ENCODE results near the gene FOSL2.

Gene FOSL2

DNA sequence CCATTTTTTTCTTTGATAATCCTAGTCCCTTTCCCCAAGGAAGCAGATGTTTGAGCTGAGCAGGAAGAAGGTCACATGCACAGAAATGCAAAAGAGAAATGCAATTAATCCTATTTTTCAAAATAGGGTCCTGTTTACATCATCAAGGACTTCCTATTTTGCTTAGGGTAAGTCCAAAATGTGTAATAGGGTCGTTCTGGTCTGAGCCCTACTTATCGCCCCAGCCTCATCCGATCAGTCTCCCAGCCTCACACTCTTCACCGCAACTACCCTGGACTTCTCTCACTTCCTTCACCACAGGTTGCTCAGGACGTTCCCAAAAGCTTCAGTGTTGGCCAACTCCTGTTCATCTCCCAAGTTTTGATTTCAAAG is 32.8 kb downstream of the FOSL2 start:
- ATAC-seq (ENCODE audit: insufficient read depth, low read depth) (no peak), DNase-seq (no peak)
- H3K4me2 ChIP-seq (ENCODE audit: insufficient read depth, low read length): no peak overlapping the region
- H3K9ac ChIP-seq (ENCODE audit: low read depth, low read length): no peak overlapping the region
- no peaks in the 10 kb centered on the region for H3K79me2 ChIP-seq (ENCODE audit: insufficient read depth, low read length)
- H4K20me1 ChIP-seq (ENCODE audit: insufficient read depth, low read length): no peaks in the 10 kb centered on the region
- peaks cover 32% of the 10 kb centered on the region for H3K4me1 ChIP-seq (ENCODE audit: insufficient read depth, low read length)
- H3K27me3 ChIP-seq (ENCODE audit: insufficient read depth, low read length, poor library complexity): no peaks in the 10 kb centered on the region
- no peak for TF ChIP-seq EZH2 (IDR thresholded peaks at IDR 0.05; ENCODE audit: borderline replicate concordance, low read depth, low read length, severe bottlenecking)
- TF ChIP-seq, protein P1, sequence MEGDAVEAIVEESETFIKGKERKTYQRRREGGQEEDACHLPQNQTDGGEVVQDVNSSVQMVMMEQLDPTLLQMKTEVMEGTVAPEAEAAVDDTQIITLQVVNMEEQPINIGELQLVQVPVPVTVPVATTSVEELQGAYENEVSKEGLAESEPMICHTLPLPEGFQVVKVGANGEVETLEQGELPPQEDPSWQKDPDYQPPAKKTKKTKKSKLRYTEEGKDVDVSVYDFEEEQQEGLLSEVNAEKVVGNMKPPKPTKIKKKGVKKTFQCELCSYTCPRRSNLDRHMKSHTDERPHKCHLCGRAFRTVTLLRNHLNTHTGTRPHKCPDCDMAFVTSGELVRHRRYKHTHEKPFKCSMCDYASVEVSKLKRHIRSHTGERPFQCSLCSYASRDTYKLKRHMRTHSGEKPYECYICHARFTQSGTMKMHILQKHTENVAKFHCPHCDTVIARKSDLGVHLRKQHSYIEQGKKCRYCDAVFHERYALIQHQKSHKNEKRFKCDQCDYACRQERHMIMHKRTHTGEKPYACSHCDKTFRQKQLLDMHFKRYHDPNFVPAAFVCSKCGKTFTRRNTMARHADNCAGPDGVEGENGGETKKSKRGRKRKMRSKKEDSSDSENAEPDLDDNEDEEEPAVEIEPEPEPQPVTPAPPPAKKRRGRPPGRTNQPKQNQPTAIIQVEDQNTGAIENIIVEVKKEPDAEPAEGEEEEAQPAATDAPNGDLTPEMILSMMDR (IDR thresholded peaks at IDR 0.05; ENCODE audit: borderline replicate concordance, extremely low read depth, low read length, poor library complexity, severe bottlenecking): no peak
- H2AFZ ChIP-seq (ENCODE audit: low read depth, low read length): no peak overlapping the region
- H3K27ac ChIP-seq (ENCODE audit: low read length): no peak overlapping the region
- no peaks in the 10 kb centered on the region for H3K9me3 ChIP-seq (ENCODE audit: insufficient read depth, low read length, severe bottlenecking)
- H3K4me3 ChIP-seq (ENCODE audit: low read depth in 1 of 2, low read length in 2 of 2): no peak overlapping the region
- H3K36me3 ChIP-seq (ENCODE audit: insufficient read depth, low read length): no peaks in the 10 kb centered on the region

DNA sequence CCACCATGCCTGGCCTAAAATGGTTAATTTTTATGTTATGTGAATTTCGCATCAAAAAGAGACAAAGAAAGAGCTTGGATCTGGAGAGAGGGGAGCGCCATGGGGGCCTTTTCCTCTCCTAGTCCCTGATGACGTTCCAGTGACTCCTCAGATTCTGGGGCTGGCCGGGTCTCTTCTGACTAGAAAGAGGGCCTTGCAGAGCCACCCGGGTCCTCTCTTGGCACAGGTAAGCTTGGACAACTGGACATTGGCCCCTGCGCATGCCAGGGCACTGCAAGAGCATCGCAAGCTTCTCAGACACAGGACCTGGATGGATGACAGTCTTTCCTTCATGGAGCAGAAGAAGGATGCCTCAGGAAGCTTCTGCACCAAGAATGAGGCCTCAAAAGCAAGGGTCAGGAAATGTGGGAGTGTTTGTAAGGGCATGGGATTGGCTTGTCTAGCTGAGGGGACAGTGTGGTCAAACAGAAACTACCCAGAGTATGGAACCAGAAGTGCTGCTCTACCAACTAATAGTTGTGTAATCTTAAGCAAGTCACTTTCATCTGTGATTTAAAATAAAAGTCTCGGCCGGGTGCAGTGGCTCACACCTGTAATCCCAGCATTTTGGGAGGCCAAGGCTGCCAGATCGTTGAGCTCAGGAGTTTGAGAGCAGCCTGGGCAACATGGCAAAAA is 35.2 kb downstream of the FOSL2 start:
- TF ChIP-seq EZH2 (IDR thresholded peaks at IDR 0.05; ENCODE audit: borderline replicate concordance, low read depth, low read length, severe bottlenecking): no peak
- H3K9me3 ChIP-seq (ENCODE audit: insufficient read depth, low read length, severe bottlenecking): no peaks in the 10 kb centered on the region
- no peak overlapping the region for H3K27ac ChIP-seq (ENCODE audit: low read length)
- no peak overlapping the region for H2AFZ ChIP-seq (ENCODE audit: low read depth, low read length)
- H3K4me1 ChIP-seq (ENCODE audit: insufficient read depth, low read length): peaks cover 29% of the 10 kb centered on the region
- H3K36me3 ChIP-seq (ENCODE audit: insufficient read depth, low read length): no peaks in the 10 kb centered on the region
- ATAC-seq (ENCODE audit: insufficient read depth, low read depth) (no peak), DNase-seq (no peak)
- H3K4me3 ChIP-seq (ENCODE audit: low read depth in 1 of 2, low read length in 2 of 2): no peak overlapping the region
- H3K27me3 ChIP-seq (ENCODE audit: insufficient read depth, low read length, poor library complexity): no peaks in the 10 kb centered on the region
- no peaks in the 10 kb centered on the region for H4K20me1 ChIP-seq (ENCODE audit: insufficient read depth, low read length)
- no peaks in the 10 kb centered on the region for H3K79me2 ChIP-seq (ENCODE audit: insufficient read depth, low read length)
- no peak overlapping the region for H3K9ac ChIP-seq (ENCODE audit: low read depth, low read length)
- H3K4me2 ChIP-seq (ENCODE audit: insufficient read depth, low read length): no peak overlapping the region

DNA sequence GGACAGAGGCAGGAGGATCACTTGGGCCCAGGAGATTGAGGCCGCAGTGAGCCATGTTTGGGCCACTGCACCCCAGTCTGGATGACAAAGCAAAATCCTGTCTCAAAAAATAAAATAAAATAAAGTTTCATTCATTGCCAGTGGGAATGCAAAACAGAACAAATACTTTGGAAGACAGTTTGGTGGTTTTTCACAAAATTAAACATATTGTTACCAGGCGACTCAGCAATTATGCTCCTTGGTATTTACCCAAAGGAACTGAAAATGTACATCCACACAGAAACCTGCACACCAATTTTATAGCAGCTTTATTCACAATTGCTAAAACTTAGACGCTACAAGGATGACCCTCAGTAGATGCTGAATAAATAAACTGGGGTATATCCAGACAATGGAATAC is 35.8 kb downstream of the FOSL2 start:
- Histone ChIP-seq H3K27ac (ENCODE audit: low read length) (no peak overlapping the region), H3K27me3 (ENCODE audit: insufficient read depth, low read length, poor library complexity) (no peaks in the 10 kb centered on the region), H3K4me2 (ENCODE audit: insufficient read depth, low read length) (no peak overlapping the region), H3K9ac (ENCODE audit: low read depth, low read length) (no peak overlapping the region), H3K9me3 (ENCODE audit: insufficient read depth, low read length, severe bottlenecking) (no peaks in the 10 kb centered on the region), H2AFZ (ENCODE audit: low read depth, low read length) (no peak overlapping the region), H3K36me3 (ENCODE audit: insufficient read depth, low read length) (no peaks in the 10 kb centered on the region), H3K4me1 (ENCODE audit: insufficient read depth, low read length) (peaks cover 23% of the 10 kb centered on the region), H4K20me1 (ENCODE audit: insufficient read depth, low read length) (no peaks in the 10 kb centered on the region), H3K4me3 (ENCODE audit: low read depth in 1 of 2, low read length in 2 of 2) (no peak overlapping the region), H3K79me2 (ENCODE audit: insufficient read depth, low read length) (no peaks in the 10 kb centered on the region)
- DNase-seq: no peak
- TF ChIP-seq EZH2 (IDR thresholded peaks at IDR 0.05; ENCODE audit: borderline replicate concordance, low read depth, low read length, severe bottlenecking): no peak
- TF ChIP-seq, protein P1 (IDR thresholded peaks at IDR 0.05; ENCODE audit: borderline replicate concordance, extremely low read depth, low read length, poor library complexity, severe bottlenecking): no peak
- ATAC-seq (ENCODE audit: insufficient read depth, low read depth): no peak

DNA sequence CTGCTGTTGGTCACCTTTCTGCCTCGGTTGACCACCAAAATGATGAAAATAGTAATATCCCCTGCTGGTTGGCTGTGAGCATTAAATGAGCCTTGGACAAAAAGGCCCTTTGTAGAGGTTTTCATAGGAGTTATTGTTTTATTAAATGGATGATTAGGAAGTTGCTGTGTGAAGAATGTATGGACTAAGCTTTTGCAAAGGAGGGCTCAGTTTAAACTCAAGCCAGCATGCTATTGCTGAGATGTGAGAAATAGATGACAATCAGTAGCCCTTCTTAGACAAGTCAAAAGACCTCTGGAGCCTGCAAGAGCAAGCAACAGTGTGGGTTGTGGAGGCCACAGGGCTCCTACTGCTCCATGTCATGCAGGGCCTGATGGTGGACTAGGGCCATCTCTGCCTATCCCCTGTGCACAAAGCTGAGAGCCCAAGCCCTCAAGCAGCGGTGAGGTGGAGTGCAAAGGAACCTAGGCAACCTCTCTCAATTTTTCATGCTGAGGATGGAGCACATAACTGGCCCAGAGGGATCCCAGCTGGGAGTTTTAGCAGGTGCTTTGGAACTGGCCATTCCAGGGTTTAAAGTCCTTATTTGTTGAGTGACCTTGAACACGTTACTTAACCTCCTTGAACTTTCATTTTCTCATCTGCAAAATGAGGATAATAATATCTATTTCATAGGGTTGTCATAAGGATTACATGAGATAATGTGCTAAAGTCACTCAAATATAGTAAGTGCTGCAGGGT is 37.1 kb downstream of the FOSL2 start:
- Histone ChIP-seq H3K79me2 (ENCODE audit: insufficient read depth, low read length) (no peaks in the 10 kb centered on the region), H3K36me3 (ENCODE audit: insufficient read depth, low read length) (no peaks in the 10 kb centered on the region), H3K4me1 (ENCODE audit: insufficient read depth, low read length) (peaks cover 9% of the 10 kb centered on the region), H2AFZ (ENCODE audit: low read depth, low read length) (no peak overlapping the region), H3K4me2 (ENCODE audit: insufficient read depth, low read length) (no peak overlapping the region), H3K4me3 (ENCODE audit: low read depth in 1 of 2, low read length in 2 of 2) (no peak overlapping the region), H3K27me3 (ENCODE audit: insufficient read depth, low read length, poor library complexity) (no peaks in the 10 kb centered on the region), H3K9ac (ENCODE audit: low read depth, low read length) (no peak overlapping the region), H4K20me1 (ENCODE audit: insufficient read depth, low read length) (no peaks in the 10 kb centered on the region), H3K27ac (ENCODE audit: low read length) (no peak overlapping the region), H3K9me3 (ENCODE audit: insufficient read depth, low read length, severe bottlenecking) (no peaks in the 10 kb centered on the region)
- DNase-seq: no peak
- TF ChIP-seq, protein P1 (IDR thresholded peaks at IDR 0.05; ENCODE audit: borderline replicate concordance, extremely low read depth, low read length, poor library complexity, severe bottlenecking): no peak
- no peak for TF ChIP-seq EZH2 (IDR thresholded peaks at IDR 0.05; ENCODE audit: borderline replicate concordance, low read depth, low read length, severe bottlenecking)
- no peak for ATAC-seq (ENCODE audit: insufficient read depth, low read depth)
